Smooth muscle cell (in vitro differentiated cells): Measurements from ENCODE around the gene DUSP22. TPM values are rescaled to one million over a fixed set of nuclear protein-coding genes. Genes with fewer than 3 reads are reported as not detected.

ENCODE experiments used
- DNase-seq: peaks from one replicate; lab custom pipeline; 2025; ENCODE audit not compliant: unreplicated experiment; lab: John Stamatoyannopoulos, UW
- H2AFZ ChIP-seq: fragments of 200-600 bp; sonication (generic); 2 replicates; pipeline ENCODE4 v1.6.0; 2016; ENCODE audit warnings: antibody characterized with exemption, low read depth, mild to moderate bottlenecking
- H3F3A ChIP-seq: fragments of 200-600 bp; sonication (generic); 2 replicates; pipeline ENCODE4 v1.6.0; 2017; ENCODE audit warnings: antibody characterized with exemption, low read depth
- H3K27ac ChIP-seq: fragments of 200-600 bp; sonication (generic); 2 replicates; pipeline ENCODE4 v1.5.1; 2016; ENCODE audit warnings: low read depth, mild to moderate bottlenecking
- H3K27me3 ChIP-seq: fragments of 200-600 bp; sonication (generic); 2 replicates; pipeline ENCODE4 v1.6.1; 2016; ENCODE audit warnings: low read depth, mild to moderate bottlenecking
- H3K36me3 ChIP-seq: fragments of 200-600 bp; sonication (generic); 2 replicates; pipeline ENCODE4 v1.5.1; 2016; ENCODE audit warnings: low read depth
- H3K4me1 ChIP-seq: fragments of 200-600 bp; sonication (generic); 2 replicates; pipeline ENCODE4 v1.5.1; 2016; ENCODE audit warnings: low read depth
- H3K4me2 ChIP-seq: fragments of 200-600 bp; sonication (generic); 2 replicates; pipeline ENCODE4 v1.6.0; 2016; ENCODE audit warnings: mild to moderate bottlenecking
- H3K4me3 ChIP-seq: fragments of 200-600 bp; sonication (generic); 2 replicates; pipeline ENCODE4 v1.5.1; 2016; ENCODE audit warnings: mild to moderate bottlenecking
- H3K79me2 ChIP-seq: fragments of 200-600 bp; sonication (generic); 2 replicates; pipeline ENCODE4 v1.6.0; 2016; ENCODE audit warnings: low read depth, mild to moderate bottlenecking
- H3K9ac ChIP-seq: fragments of 200-600 bp; sonication (generic); 2 replicates; pipeline ENCODE4 v1.6.0; 2016; ENCODE audit warnings: low read depth
- H3K9me3 ChIP-seq: fragments of 200-600 bp; sonication (generic); replicated peaks from 2 replicates; pipeline ENCODE4 v1.5.1; 2016; ENCODE audit warnings: low read depth
- H4K20me1 ChIP-seq: fragments of 200-600 bp; sonication (generic); 2 replicates; pipeline ENCODE4 v1.6.0; 2016; ENCODE audit warnings: low read depth
- WGBS: methylation state at CpG from one replicate; pipeline ENCODE4 v1.1.7; 2016; ENCODE audit warnings: low lambda C conversion rate; 5-methylcytosine and 5-hydroxymethylcytosine counted together
- polyA plus RNA-seq: library from polyadenylated mRNA; unstranded; fragments of >200 nt; fragmentation: Nextera tagmentation; extraction: Ambion mirVana; gene quantifications from 2 replicates; pipeline ENCODE4 v1.2.1, GENCODE V29; 2016
- total RNA-seq: library from RNA; depleted of rRNA; stranded (reverse); fragments of >200 nt; gene quantifications from 2 replicates; pipeline ENCODE4 v1.2.3, GENCODE V29; 2014
- TF ChIP-seq, protein P1 (sequence below): fragments of 200-600 bp; sonication (generic); IDR thresholded peaks from 2 replicates; pipeline ENCODE4 v1.5.1; 2017; ENCODE audit warnings: borderline replicate concordance, mild to moderate bottlenecking, antibody characterized with exemption; ENCODE audit not compliant: insufficient read depth, poor library complexity, severe bottlenecking

Gene DUSP22
- total and polyA plus RNA-seq, 2 experiments from 2014 or later: 16.3 to 19.1 TPM

- H3K36me3 ChIP-seq: no peaks in the 10 kb centered on the region
- no peak overlapping the region for H3K4me2 ChIP-seq
- no peak overlapping the region for H3K27ac ChIP-seq
- 69% methylated on average over 4 of the region's 4 CpGs for WGBS
- H3K9me3 ChIP-seq: peaks cover 5% of the 10 kb centered on the region
- no peak for DNase-seq
- no peaks in the 10 kb centered on the region for H3K4me1 ChIP-seq
- H3K27me3 ChIP-seq: no peaks in the 10 kb centered on the region
- peaks cover 71% of the 10 kb centered on the region for H4K20me1 ChIP-seq
- TF ChIP-seq, protein P1, sequence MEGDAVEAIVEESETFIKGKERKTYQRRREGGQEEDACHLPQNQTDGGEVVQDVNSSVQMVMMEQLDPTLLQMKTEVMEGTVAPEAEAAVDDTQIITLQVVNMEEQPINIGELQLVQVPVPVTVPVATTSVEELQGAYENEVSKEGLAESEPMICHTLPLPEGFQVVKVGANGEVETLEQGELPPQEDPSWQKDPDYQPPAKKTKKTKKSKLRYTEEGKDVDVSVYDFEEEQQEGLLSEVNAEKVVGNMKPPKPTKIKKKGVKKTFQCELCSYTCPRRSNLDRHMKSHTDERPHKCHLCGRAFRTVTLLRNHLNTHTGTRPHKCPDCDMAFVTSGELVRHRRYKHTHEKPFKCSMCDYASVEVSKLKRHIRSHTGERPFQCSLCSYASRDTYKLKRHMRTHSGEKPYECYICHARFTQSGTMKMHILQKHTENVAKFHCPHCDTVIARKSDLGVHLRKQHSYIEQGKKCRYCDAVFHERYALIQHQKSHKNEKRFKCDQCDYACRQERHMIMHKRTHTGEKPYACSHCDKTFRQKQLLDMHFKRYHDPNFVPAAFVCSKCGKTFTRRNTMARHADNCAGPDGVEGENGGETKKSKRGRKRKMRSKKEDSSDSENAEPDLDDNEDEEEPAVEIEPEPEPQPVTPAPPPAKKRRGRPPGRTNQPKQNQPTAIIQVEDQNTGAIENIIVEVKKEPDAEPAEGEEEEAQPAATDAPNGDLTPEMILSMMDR: no peak
- H3K4me3 ChIP-seq: no peak overlapping the region
- no peak overlapping the region for H2AFZ ChIP-seq
- H3K79me2 ChIP-seq: no peaks in the 10 kb centered on the region
- H3K9ac ChIP-seq: no peak overlapping the region
- no peaks in the 10 kb centered on the region for H3F3A ChIP-seq
These were observed 26.1 kb downstream of the DUSP22 start for GRCh38 chr6:318243-318890.

DNA sequence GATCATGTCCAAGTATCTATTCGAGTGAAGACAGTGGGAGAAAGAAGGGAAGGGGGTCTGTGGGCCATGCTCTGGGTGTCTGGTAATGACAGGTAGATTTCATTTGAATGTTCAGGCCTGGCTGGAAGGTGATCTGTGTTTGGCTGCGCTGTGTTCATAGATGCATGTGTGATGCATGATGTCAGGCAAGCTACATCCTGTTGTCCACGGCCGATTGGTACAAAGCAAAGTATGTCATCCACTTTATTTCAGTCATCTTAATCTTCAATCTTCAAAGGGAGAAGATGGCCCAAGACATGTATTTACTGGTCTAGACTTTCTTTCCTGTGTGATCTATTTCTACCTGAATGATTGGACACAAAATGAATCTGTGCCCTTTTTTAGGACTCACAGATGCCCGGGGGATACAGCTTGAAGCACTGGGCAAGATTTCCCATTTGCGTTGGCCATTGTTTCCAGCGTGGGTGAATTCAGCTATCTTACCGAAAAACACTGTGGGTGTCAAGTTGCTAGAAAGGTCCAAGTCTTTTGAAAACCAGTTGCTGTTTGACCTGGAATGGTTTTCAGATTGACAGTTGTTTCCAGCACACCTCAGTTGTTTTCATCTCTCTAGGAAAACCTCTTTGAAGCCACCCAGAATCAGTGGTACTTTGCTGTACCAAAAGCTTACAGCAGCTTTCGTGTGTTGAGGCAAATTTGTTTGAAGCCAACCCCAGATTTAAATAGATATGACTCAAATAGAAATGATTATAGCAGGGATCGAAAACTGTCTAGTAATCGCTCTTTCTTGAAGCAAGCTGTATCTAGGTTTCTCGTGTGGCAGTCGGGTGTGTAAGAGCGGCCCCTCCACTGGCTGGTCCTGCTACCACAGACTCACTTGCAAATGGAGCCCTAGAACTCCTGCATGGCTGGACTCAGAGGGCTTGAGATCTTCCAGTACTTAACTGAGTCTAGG, 27.2 kb downstream of the DUSP22 start:
- TF ChIP-seq, protein P1: no peak
- Histone ChIP-seq H3K36me3 (no peaks in the 10 kb centered on the region), H3K9me3 (peaks cover 5% of the 10 kb centered on the region), H3K4me2 (no peak overlapping the region), H4K20me1 (peaks cover 78% of the 10 kb centered on the region), H3K4me3 (no peak overlapping the region), H3K27me3 (no peaks in the 10 kb centered on the region), H3F3A (no peaks in the 10 kb centered on the region), H3K27ac (no peak overlapping the region), H3K4me1 (no peaks in the 10 kb centered on the region), H3K79me2 (no peaks in the 10 kb centered on the region), H2AFZ (no peak overlapping the region), H3K9ac (no peak overlapping the region)
- no peak for DNase-seq
- WGBS: 86% methylated on average over 14 of the region's 14 CpGs

- no peaks in the 10 kb centered on the region for H3K79me2 ChIP-seq
- no peaks in the 10 kb centered on the region for H3K27me3 ChIP-seq
- no peaks in the 10 kb centered on the region for H3K4me1 ChIP-seq
- no peak for DNase-seq
- H3K9ac ChIP-seq: no peak overlapping the region
- no peak overlapping the region for H3K4me2 ChIP-seq
- H3K36me3 ChIP-seq: no peaks in the 10 kb centered on the region
- H2AFZ ChIP-seq: no peak overlapping the region
- peaks cover 5% of the 10 kb centered on the region for H3K9me3 ChIP-seq
- WGBS: 87% methylated on average over 13 of the region's 13 CpGs
- H4K20me1 ChIP-seq: peaks cover 79% of the 10 kb centered on the region
- H3F3A ChIP-seq: no peaks in the 10 kb centered on the region
- TF ChIP-seq, protein P1: no peak
- H3K27ac ChIP-seq: no peak overlapping the region
- no peak overlapping the region for H3K4me3 ChIP-seq
These were observed 28.3 kb downstream of the DUSP22 start for GRCh38 chr6:320351-321157.
